SK-N-SH (cell line): ENCODE data around the gene LRP5.

Source experiments
- EZH2phosphoT487 ChIP-seq: fragments of 200-600 bp; sonication (generic); IDR thresholded peaks from 2 replicates; pipeline ENCODE4 v1.6.1; 2017; ENCODE audit warnings: low read depth, mixed run types, mild to moderate bottlenecking, antibody characterized with exemption, moderate library complexity, borderline replicate concordance
- FOXJ3 ChIP-seq: sonication (generic); formaldehyde crosslinking; IDR thresholded peaks from 2 replicates; pipeline ENCODE4 v1.5.1; 2020; ENCODE audit warnings: mild to moderate bottlenecking, missing genetic modification reagents
- FOXM1 ChIP-seq: IDR thresholded peaks from 2 replicates; pipeline ENCODE4 v1.4.0; 2012; ENCODE audit warnings: low read depth, mild to moderate bottlenecking
- GABPA ChIP-seq: IDR thresholded peaks from 2 replicates; pipeline ENCODE4 v1.4.0; 2012; ENCODE audit warnings: low read depth, mild to moderate bottlenecking
- MXI1 ChIP-seq: IDR thresholded peaks from 2 replicates; pipeline ENCODE4 v1.6.1; 2012; ENCODE audit warnings: mild to moderate bottlenecking, low read depth, low read length, improper control_type of control experiment
- POLR2AphosphoS5 ChIP-seq: IDR thresholded peaks from 2 replicates; pipeline ENCODE4 v1.6.1; 2012; ENCODE audit warnings: low read depth, low read length
- TEAD4 ChIP-seq: IDR thresholded peaks from 2 replicates; pipeline ENCODE4 v1.4.0; 2012; ENCODE audit warnings: mild to moderate bottlenecking, borderline replicate concordance; ENCODE audit not compliant: insufficient read depth
- YY1 ChIP-seq: IDR thresholded peaks from 2 replicates; pipeline ENCODE4 v1.4.0; 2012; ENCODE audit warnings: low read depth, mild to moderate bottlenecking
- TF ChIP-seq, protein P1 (sequence below): fragments of 200-600 bp; sonication (generic); IDR thresholded peaks from 2 replicates; pipeline ENCODE4 v1.6.1; 2017; ENCODE audit warnings: antibody characterized with exemption, mild to moderate bottlenecking, moderate library complexity

DNA sequence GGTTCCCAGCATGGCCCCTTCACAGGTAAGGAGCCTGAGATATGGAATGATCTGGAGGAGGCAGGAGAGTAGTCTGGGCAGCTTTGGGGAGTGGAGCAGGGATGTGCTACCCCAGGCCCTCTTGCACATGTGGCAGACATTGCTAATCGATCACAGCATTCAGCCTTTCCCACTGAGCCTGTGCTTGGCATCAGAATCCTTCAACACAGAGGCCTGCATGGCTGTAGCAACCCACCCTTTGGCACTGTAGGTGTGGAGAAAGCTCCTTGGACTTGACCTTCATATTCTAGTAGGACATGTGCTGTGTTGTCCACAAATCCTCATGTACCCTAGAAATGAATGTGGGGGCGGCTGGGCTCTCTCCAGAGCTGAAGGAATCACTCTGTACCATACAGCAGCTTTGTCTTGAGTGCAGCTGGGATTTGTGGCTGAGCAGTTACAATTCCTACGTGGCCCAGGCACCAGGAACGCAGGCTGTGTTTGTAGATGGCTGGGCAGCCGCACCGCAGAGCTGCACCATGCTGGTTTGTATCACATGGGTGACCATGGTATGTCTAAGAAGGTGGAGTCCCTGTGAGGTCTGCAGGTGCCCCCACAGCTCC is 126.4 kb downstream of the LRP5 start:
- TF ChIP-seq, protein P1, sequence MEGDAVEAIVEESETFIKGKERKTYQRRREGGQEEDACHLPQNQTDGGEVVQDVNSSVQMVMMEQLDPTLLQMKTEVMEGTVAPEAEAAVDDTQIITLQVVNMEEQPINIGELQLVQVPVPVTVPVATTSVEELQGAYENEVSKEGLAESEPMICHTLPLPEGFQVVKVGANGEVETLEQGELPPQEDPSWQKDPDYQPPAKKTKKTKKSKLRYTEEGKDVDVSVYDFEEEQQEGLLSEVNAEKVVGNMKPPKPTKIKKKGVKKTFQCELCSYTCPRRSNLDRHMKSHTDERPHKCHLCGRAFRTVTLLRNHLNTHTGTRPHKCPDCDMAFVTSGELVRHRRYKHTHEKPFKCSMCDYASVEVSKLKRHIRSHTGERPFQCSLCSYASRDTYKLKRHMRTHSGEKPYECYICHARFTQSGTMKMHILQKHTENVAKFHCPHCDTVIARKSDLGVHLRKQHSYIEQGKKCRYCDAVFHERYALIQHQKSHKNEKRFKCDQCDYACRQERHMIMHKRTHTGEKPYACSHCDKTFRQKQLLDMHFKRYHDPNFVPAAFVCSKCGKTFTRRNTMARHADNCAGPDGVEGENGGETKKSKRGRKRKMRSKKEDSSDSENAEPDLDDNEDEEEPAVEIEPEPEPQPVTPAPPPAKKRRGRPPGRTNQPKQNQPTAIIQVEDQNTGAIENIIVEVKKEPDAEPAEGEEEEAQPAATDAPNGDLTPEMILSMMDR = no peak
- no peak for TF ChIP-seq TEAD4
- TF ChIP-seq FOXM1 = no peak
- no peak for TF ChIP-seq EZH2phosphoT487
- TF ChIP-seq MXI1 = no peak
- no peak for TF ChIP-seq YY1
- TF ChIP-seq POLR2AphosphoS5 = no peak
- no peak for TF ChIP-seq FOXJ3 (CRISPR knock-in tag)
- no peak for TF ChIP-seq GABPA
